IMR-90 (cell line): ENCODE results near the gene RAB38.

ENCODE experiments used
- BHLHE40 ChIP-seq: fragments of 150-350 bp; IDR thresholded peaks from 2 replicates; pipeline ENCODE4 v1.6.1; 2016; ENCODE audit warnings: mild to moderate bottlenecking, low read depth, low read length
- CEBPB ChIP-seq: IDR thresholded peaks from 2 replicates; pipeline ENCODE4 v1.6.1; 2012; ENCODE audit warnings: low read depth, low read length, improper control_type of control experiment
- FOS ChIP-seq: fragments of 150-350 bp; IDR thresholded peaks from 2 replicates; pipeline ENCODE4 v1.6.1; 2016; ENCODE audit warnings: low read depth, low read length
- MAFK ChIP-seq: IDR thresholded peaks from 2 replicates; pipeline ENCODE4 v1.6.1; 2012; ENCODE audit warnings: low read depth, low read length, improper control_type of control experiment
- MAZ ChIP-seq: IDR thresholded peaks from 2 replicates; pipeline ENCODE4 v1.6.1; 2012; ENCODE audit warnings: low read depth, mild to moderate bottlenecking, low read length, improper control_type of control experiment, moderate library complexity, borderline replicate concordance
- POLR2A ChIP-seq: IDR thresholded peaks from 2 replicates; pipeline ENCODE4 v1.6.1; 2012; ENCODE audit warnings: mild to moderate bottlenecking, low read depth, low read length
- RAD21 ChIP-seq: IDR thresholded peaks from 2 replicates; pipeline ENCODE4 v1.6.1; 2012; ENCODE audit warnings: low read length, improper control_type of control experiment
- RCOR1 ChIP-seq: IDR thresholded peaks from 2 replicates; pipeline ENCODE4 v1.6.1; 2012; ENCODE audit warnings: mild to moderate bottlenecking, low read length, improper control_type of control experiment; ENCODE audit not compliant: insufficient replicate concordance
- RFX5 ChIP-seq: IDR thresholded peaks from 2 replicates; pipeline ENCODE4 v1.8.0; 2012; ENCODE audit warnings: low read depth, mild to moderate bottlenecking, low read length, moderate library complexity
- TF ChIP-seq, protein P1 (sequence below): conservative IDR thresholded peaks from 2 replicates; pipeline ENCODE4 v1.5.1; 2012; ENCODE audit warnings: mild to moderate bottlenecking, low read depth, low read length, improper control_type of control experiment
- TF ChIP-seq, protein P2 (sequence below): fragments of 150-350 bp; IDR thresholded peaks from 2 replicates; pipeline ENCODE4 v1.6.1; 2017; ENCODE audit warnings: mild to moderate bottlenecking, antibody characterized with exemption, low read length, low read depth
- TF ChIP-seq, protein P3 (sequence below): fragments of 150-350 bp; IDR thresholded peaks from 2 replicates; pipeline ENCODE4 v1.6.1; 2016; ENCODE audit warnings: low read depth, mild to moderate bottlenecking, low read length, moderate library complexity, borderline replicate concordance

DNA sequence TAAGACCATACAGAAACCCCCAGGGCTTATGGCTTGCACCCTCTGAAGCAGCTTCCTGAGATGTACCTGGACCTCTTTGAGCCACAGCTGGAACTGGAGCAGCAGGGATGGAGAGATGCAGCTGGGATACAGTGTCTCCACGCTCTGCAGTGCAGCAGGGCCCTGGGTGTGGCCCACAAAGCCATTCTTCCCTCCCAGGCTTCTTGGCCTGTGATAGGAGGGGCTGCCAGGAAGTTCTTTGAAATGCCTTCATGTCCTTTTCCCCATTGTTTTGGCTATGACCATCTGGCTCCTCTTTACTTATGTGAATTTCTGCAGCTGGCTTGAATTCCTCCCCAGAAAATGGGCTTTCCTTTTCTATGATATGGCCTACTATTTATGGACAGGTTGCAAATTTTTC lies 37.1 kb upstream of the RAB38 start:
- TF ChIP-seq, protein P1, sequence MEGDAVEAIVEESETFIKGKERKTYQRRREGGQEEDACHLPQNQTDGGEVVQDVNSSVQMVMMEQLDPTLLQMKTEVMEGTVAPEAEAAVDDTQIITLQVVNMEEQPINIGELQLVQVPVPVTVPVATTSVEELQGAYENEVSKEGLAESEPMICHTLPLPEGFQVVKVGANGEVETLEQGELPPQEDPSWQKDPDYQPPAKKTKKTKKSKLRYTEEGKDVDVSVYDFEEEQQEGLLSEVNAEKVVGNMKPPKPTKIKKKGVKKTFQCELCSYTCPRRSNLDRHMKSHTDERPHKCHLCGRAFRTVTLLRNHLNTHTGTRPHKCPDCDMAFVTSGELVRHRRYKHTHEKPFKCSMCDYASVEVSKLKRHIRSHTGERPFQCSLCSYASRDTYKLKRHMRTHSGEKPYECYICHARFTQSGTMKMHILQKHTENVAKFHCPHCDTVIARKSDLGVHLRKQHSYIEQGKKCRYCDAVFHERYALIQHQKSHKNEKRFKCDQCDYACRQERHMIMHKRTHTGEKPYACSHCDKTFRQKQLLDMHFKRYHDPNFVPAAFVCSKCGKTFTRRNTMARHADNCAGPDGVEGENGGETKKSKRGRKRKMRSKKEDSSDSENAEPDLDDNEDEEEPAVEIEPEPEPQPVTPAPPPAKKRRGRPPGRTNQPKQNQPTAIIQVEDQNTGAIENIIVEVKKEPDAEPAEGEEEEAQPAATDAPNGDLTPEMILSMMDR = no peak
- TF ChIP-seq, protein P2, sequence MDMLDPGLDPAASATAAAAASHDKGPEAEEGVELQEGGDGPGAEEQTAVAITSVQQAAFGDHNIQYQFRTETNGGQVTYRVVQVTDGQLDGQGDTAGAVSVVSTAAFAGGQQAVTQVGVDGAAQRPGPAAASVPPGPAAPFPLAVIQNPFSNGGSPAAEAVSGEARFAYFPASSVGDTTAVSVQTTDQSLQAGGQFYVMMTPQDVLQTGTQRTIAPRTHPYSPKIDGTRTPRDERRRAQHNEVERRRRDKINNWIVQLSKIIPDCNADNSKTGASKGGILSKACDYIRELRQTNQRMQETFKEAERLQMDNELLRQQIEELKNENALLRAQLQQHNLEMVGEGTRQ = no peak
- TF ChIP-seq FOS (no peak), POLR2A (no peak), CEBPB (no peak), RFX5 (no peak), RAD21 (no peak), RCOR1 (no peak), BHLHE40 (no peak), MAFK (no peak), MAZ (no peak)
- TF ChIP-seq, protein P3, sequence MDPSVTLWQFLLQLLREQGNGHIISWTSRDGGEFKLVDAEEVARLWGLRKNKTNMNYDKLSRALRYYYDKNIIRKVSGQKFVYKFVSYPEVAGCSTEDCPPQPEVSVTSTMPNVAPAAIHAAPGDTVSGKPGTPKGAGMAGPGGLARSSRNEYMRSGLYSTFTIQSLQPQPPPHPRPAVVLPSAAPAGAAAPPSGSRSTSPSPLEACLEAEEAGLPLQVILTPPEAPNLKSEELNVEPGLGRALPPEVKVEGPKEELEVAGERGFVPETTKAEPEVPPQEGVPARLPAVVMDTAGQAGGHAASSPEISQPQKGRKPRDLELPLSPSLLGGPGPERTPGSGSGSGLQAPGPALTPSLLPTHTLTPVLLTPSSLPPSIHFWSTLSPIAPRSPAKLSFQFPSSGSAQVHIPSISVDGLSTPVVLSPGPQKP = no peak
